OCI-LY7 (cell line): ENCODE measurements around the gene ARFIP1. TPM values are rescaled to one million over a fixed set of nuclear protein-coding genes. Genes with fewer than 3 reads are reported as not detected.

Experiments used
- BruUV-seq: library from RNA; stranded (reverse); fragments of 400-500 nt; replicated peaks from 2 replicates; lab custom pipeline; 2021; lab: Mats Ljungman, UMichigan
- CTCF ChIA-PET: fragments of 300-600 bp; sonication (Branson Sonifier 250); formaldehyde crosslinking; loops from one replicate; lab custom pipeline; 2022; ENCODE audit warnings: antibody characterized with exemption; ENCODE audit not compliant: unreplicated experiment; lab: Charles Lee
- POLR2A ChIA-PET: fragments of 300-600 bp; sonication (Branson Sonifier 250); formaldehyde crosslinking; loops from one replicate; lab custom pipeline; 2022; ENCODE audit warnings: antibody characterized with exemption; lab: Charles Lee
- DNase-seq: peaks from one replicate; pipeline ENCODE4 v3.0.0-alpha.2; 2015; ENCODE audit warnings: low spot score
- H2AFZ ChIP-seq: fragments of 200-600 bp; sonication (generic), shearing (Covaris generic); 2 replicates; pipeline ENCODE4 v1.6.1; 2014; ENCODE audit warnings: mild to moderate bottlenecking, antibody characterized with exemption, low read length, moderate library complexity
- H3K27ac ChIP-seq: fragments of 200-600 bp; sonication (generic); 2 replicates; pipeline ENCODE4 v1.5.1; 2014; ENCODE audit warnings: mixed run types, low read depth, mild to moderate bottlenecking, moderate library complexity, low read length, inconsistent platforms; ENCODE audit not compliant: poor library complexity, severe bottlenecking
- H3K36me3 ChIP-seq: fragments of 200-600 bp; sonication (generic); 2 replicates; pipeline ENCODE4 v1.6.1; 2014; ENCODE audit warnings: mild to moderate bottlenecking, antibody characterized with exemption, low read length, moderate library complexity, mixed read lengths; ENCODE audit not compliant: insufficient read depth
- H3K4me1 ChIP-seq: fragments of 200-600 bp; sonication (generic); 2 replicates; pipeline ENCODE4 v1.5.1; 2014; ENCODE audit warnings: mild to moderate bottlenecking, low read length; ENCODE audit not compliant: insufficient read depth, poor library complexity, severe bottlenecking
- H3K4me2 ChIP-seq: fragments of 200-600 bp; sonication (generic); 2 replicates; pipeline ENCODE4 v1.6.1; 2014; ENCODE audit warnings: mild to moderate bottlenecking, low read length
- H3K4me3 ChIP-seq: fragments of 200-600 bp; sonication (generic); 2 replicates; pipeline ENCODE4 v1.5.1; 2014; ENCODE audit warnings: mild to moderate bottlenecking, low read depth, low read length; ENCODE audit not compliant: poor library complexity, severe bottlenecking
- H3K79me2 ChIP-seq: fragments of 200-600 bp; sonication (generic); 2 replicates; pipeline ENCODE4 v1.6.1; 2016; ENCODE audit warnings: low read depth, mild to moderate bottlenecking, low read length, moderate library complexity, mixed read lengths; ENCODE audit not compliant: insufficient read depth
- H3K9me2 ChIP-seq: fragments of 200-600 bp; sonication (generic); 2 replicates; pipeline ENCODE4 v1.6.1; 2016; ENCODE audit warnings: mild to moderate bottlenecking, low read length, mixed read lengths; ENCODE audit not compliant: insufficient read depth
- H3K9me3 ChIP-seq: fragments of 200-600 bp; sonication (generic); 2 replicates; pipeline ENCODE4 v1.6.1; 2014; ENCODE audit warnings: mild to moderate bottlenecking, mixed run types, low read length, mixed read lengths
- H4K20me1 ChIP-seq: fragments of 200-600 bp; sonication (generic); 2 replicates; pipeline ENCODE4 v1.6.1; 2014; ENCODE audit warnings: mild to moderate bottlenecking, antibody characterized with exemption, low read length, moderate library complexity, mixed read lengths; ENCODE audit not compliant: insufficient read depth
- CTCF ChIP-seq: fragments of 200-600 bp; sonication (generic); conservative IDR thresholded peaks from 2 replicates; pipeline ENCODE4 v1.5.1; 2014; ENCODE audit warnings: mild to moderate bottlenecking, antibody characterized with exemption, low read length, moderate library complexity, mixed read lengths
- EZH2phosphoT487 ChIP-seq: fragments of 200-600 bp; sonication (generic); IDR thresholded peaks from 2 replicates; pipeline ENCODE4 v1.6.1; 2018; ENCODE audit warnings: low read depth, borderline replicate concordance, mild to moderate bottlenecking, mixed run types, antibody characterized with exemption, low read length, moderate library complexity, mixed read lengths
- intact Hi-C: fragments of 100-400 bp; cut with micrococcal nuclease; formaldehyde crosslinking; loops from one replicate; pipeline ENCODE4 v1.10.0; 2022; ENCODE audit not compliant: unreplicated experiment
- total RNA-seq, 2 experiments: library from RNA; depleted of rRNA in 1 of 2; stranded (reverse); fragments of >200 nt in 1 of 2; shearing (Covaris generic) in 1 of 2; gene quantifications; 2 replicates each; pipeline ENCODE4 v1.2.3, GENCODE V29; 2014 to 2022

Gene ARFIP1
- total RNA-seq, 2 experiments from 2014 or later = 27.0 to 29.3 TPM

- no peak overlapping the region for H2AFZ ChIP-seq
- H3K9me2 ChIP-seq = no peaks in the 10 kb centered on the region
- H3K27ac ChIP-seq = no peak overlapping the region
- intact Hi-C loops = no loop called here
- no peaks in the 10 kb centered on the region for H3K4me1 ChIP-seq
- no peak overlapping the region for H3K4me2 ChIP-seq
- H3K36me3 ChIP-seq = no peaks in the 10 kb centered on the region
- ChIA-PET CTCF (no interaction called here), POLR2A (interaction anchor here (0.5 to 0.6 kb wide), 2 partner anchors 11 to 38 kb away, joined by 3 to 4 read pairs; no protein-coding TSS in a partner anchor)
- DNase-seq = no peak
- no peaks in the 10 kb centered on the region for H3K9me3 ChIP-seq
- no peaks in the 10 kb centered on the region for H3K79me2 ChIP-seq
- H3K4me3 ChIP-seq = no peak overlapping the region
- H4K20me1 ChIP-seq = no peaks in the 10 kb centered on the region
- no TSS peak for BruUV-seq
- no peak for TF ChIP-seq EZH2phosphoT487
- no peak for TF ChIP-seq CTCF
These were observed 179.3 kb downstream of the ARFIP1 start for GRCh38 chr4:152959080-152959479.

GRCh38 chr4:152960082-152960481 is 180.3 kb downstream of the ARFIP1 start:
- H3K36me3 ChIP-seq = no peaks in the 10 kb centered on the region
- no peaks in the 10 kb centered on the region for H3K4me1 ChIP-seq
- H2AFZ ChIP-seq = no peak overlapping the region
- no peaks in the 10 kb centered on the region for H4K20me1 ChIP-seq
- H3K27ac ChIP-seq = no peak overlapping the region
- H3K79me2 ChIP-seq = no peaks in the 10 kb centered on the region
- intact Hi-C loops = no loop called here
- no TSS peak for BruUV-seq
- H3K4me3 ChIP-seq = no peak overlapping the region
- ChIA-PET POLR2A (interaction anchor here (1.0 kb wide), 1 partner anchor 10 kb away, joined by 3 read pairs; no protein-coding TSS in a partner anchor), CTCF (no interaction called here)
- H3K9me2 ChIP-seq = no peaks in the 10 kb centered on the region
- no peaks in the 10 kb centered on the region for H3K9me3 ChIP-seq
- H3K4me2 ChIP-seq = no peak overlapping the region
- DNase-seq = no peak
- TF ChIP-seq CTCF = no peak
- TF ChIP-seq EZH2phosphoT487 = no peak

- Histone ChIP-seq H3K36me3 (no peaks in the 10 kb centered on the region), H3K9me2 (no peaks in the 10 kb centered on the region), H3K27ac (no peak overlapping the region), H3K4me3 (no peak overlapping the region), H3K9me3 (no peaks in the 10 kb centered on the region), H2AFZ (no peak overlapping the region), H3K4me2 (no peak overlapping the region), H4K20me1 (no peaks in the 10 kb centered on the region), H3K4me1 (no peaks in the 10 kb centered on the region), H3K79me2 (no peaks in the 10 kb centered on the region)
- TF ChIP-seq CTCF (no peak), EZH2phosphoT487 (no peak)
- intact Hi-C loops = no loop called here
- ChIA-PET CTCF (no interaction called here), POLR2A (no interaction called here)
- no TSS peak for BruUV-seq
- DNase-seq = no peak
These were observed 181.4 kb downstream of the ARFIP1 start for GRCh38 chr4:152961014-152961772.
